Left cardiac atrium (tissue), 4 donors: ENCODE results near the gene TNIP3. TPM values are rescaled to one million over a fixed set of nuclear protein-coding genes. Genes with fewer than 3 reads are reported as not detected.

ENCODE experiments used
- ATAC-seq, 2 donors: fragments of 200-7000 bp; cut with Tn5 transposase; one replicate each; pipeline ENCODE4 v1.9.1; 2020; ENCODE audit warnings: mild to moderate bottlenecking in 2 of 2, moderate library complexity in 2 of 2
- DNase-seq: peaks from one replicate; pipeline ENCODE4 v3.0.0-alpha.2; 2020
- intact Hi-C, 2 donors: fragments of 100-400 bp; cut with DNase I; formaldehyde crosslinking; loops; one replicate each; pipeline versions ENCODE4 v1.14.1 to v1.15.1; 2022 to 2023
- total RNA-seq, 2 donors: library from RNA; stranded (reverse); fragmentation: NEBNext Ultra II Directional; extraction: Animal tissue kit (Norgen Biotek cat#: 25700); gene quantifications; one replicate each; pipeline ENCODE4 v1.2.1, GENCODE V29; 2021
- donor health status: DM: no; HTN: yes; CAD: no.
- donor health status: DM: no; HTN: yes; CAD: no; lungs with severe emphysema.
- donor health status: DM: yes; HTN: yes; CAD: no.
- donor health status: Dilated cardiomyopathy.

TNIP3 gene
- total RNA-seq, 2 donors from 2014 or later = 0.15 TPM; not detected in 1

DNA sequence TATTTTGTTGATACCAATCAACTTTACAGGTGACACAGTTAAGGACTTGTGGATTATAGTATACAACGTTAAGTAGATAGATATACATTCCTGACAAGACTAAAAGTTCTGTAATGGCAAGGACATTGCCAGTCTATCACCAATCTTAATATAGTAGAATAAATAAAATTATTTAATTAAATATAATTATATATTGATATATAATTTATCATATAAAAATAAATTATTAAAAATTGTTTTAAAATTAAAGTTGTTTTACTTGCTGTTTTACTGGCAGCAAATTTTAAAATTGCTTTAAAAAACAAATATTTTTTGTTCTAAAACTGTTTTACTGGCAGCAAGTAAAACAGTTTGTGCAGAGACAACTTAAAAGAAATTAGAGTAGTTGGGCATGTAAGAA is 18.7 kb downstream of the TNIP3 start:
- intact Hi-C loops = no loop called here
- ATAC-seq (no peak), DNase-seq (no peak)

GRCh38 chr4:121144021-121144420 is 20.1 kb downstream of the TNIP3 start:
- intact Hi-C loops = no loop called here
- no peak for ATAC-seq
- DNase-seq = no peak

GRCh38 chr4:121143131-121143530 is 21.0 kb downstream of the TNIP3 start:
- DNase-seq = no peak
- intact Hi-C loops = no loop called here
- no peak for ATAC-seq

DNA sequence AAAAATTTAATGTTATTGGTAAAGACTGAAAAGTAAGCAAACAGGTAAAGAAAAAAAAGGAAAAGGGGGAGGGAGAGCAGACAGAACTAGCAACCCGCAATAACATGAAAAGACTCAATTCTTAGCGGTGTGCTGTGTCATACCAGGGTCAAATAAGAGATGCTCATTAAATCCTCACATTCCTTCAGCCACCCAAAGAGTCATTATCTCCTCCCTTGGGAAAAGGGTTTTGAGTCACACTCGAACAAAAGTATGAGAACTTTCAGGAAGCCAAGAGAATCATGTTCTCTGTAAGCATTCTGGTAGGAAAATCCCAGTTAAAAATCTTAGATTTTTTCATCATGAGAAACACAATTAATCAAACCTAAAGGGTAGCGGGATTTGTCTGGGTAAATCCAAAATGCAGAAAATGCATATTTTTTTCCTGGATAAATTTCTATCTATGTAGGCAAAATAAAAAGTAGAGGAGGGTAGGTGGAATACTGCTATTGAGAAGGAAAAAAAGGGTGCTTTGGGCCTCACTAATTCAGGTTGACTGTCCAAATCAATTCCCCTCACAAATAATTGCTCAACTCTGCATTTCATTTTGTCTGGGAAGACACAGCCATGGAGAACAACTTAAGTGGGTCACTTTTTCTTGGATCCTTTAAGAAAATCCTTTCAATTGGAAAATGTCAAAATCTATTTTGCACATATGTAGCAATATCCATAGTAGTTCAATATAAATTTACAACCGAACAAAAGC is 23.2 kb downstream of the TNIP3 start:
- ATAC-seq = no peak
- intact Hi-C loops = no loop called here

GRCh38 chr4:121139533-121140222 is 24.4 kb downstream of the TNIP3 start:
- intact Hi-C loops = no loop called here
- no peak for DNase-seq
- ATAC-seq = no peak

More for the DNA sequence above, 23.2 kb downstream of the TNIP3 start:
- no peak for DNase-seq

DNA sequence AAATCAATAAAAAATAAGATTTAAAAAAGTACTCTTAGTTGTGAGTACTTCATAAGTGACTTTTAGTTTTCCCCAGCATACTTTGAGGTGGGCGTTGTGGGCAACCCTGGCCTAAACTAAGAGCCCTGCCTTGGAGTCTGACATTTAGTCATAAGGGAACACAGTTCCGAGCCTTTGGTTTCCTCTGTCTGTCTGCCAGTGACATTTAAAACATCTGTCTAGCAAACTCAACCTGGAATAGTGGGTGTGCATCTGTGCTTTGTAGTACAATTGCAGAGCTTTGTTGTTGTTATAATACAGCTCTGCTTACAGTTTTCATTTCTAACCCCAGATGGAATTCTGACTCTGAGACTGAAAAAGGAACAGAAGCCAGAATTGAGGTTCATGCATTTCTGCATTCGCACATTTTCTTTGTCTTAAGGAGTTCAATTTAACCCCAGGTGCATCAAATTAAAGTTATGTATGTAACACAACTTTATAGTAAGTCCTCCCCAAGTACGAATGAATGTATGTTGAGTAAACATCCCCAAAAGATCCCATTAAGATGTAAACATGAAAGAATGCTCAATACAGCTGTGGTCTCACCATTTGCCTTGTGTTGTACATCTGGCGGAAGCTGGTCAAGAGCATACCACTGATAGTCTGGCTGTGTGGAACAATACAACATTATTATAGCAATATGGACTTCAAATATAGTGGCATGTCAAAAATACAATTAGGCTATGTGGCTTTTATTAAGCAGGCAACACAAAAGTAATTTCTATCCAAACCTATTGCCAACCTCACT is 25.9 kb downstream of the TNIP3 start:
- intact Hi-C loops = no loop called here
- DNase-seq = no peak
- no peak for ATAC-seq

GRCh38 chr4:121130326-121130660 is 33.8 kb downstream of the TNIP3 start:
- no peak for DNase-seq
- intact Hi-C loops = no loop called here
- no peak for ATAC-seq

- DNase-seq (no peak), ATAC-seq (no peak)
- intact Hi-C loops = no loop called here
Observed at GRCh38 chr4:121129606-121130325, 34.4 kb downstream of the TNIP3 start.

- no peak for ATAC-seq
- DNase-seq = no peak
- intact Hi-C loops = no loop called here
Observed at GRCh38 chr4:121127100-121127499, 37.0 kb downstream of the TNIP3 start.

- ATAC-seq (no peak), DNase-seq (no peak)
- intact Hi-C loops = no loop called here
Observed at GRCh38 chr4:121126449-121127006, 37.6 kb downstream of the TNIP3 start.

DNA sequence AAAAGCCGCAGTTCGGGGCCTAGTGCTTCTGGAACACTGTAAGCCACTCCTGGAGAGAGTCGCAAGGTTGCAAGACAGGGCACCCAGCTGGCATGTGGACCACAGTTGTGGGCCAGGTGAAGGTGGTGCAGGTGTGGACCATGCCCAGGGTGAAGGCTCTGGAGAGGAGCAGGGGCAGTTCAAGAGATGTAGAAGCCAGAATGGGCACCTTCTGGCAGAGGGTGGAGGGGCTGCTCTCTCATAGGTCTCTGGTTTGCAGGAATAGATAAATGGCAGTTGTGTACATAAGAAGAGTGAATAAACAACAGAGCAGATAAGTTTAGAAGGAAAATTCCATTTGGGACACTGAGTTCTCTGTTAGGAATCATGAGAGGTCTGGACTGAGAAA is 38.6 kb downstream of the TNIP3 start:
- DNase-seq = no peak
- no peak for ATAC-seq
- intact Hi-C loops = no loop called here

DNA sequence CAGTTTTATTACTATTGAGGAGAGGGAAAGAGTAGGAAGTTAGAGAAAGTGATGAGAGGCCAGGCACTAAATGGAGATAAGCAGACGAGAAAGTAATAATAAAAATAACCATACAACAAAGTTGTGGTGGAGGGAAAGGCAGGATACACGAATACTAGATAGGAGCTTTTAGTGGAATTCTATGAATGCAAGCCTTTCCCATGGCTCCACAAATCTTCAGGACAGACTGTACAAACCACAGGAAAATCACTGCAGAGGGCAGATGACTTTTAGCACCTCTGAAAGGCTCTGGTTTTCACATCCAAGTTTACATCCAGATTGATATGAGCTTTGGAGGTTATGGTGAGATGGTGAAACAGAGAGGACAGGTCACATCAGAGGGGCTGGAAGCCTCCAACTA is 41.5 kb downstream of the TNIP3 start:
- DNase-seq (no peak), ATAC-seq (no peak)
- intact Hi-C loops = no loop called here

GRCh38 chr4:121119715-121120114 is 44.4 kb downstream of the TNIP3 start:
- DNase-seq = no peak
- ATAC-seq = no peak
- intact Hi-C loops = no loop called here

- ATAC-seq = no peak
- intact Hi-C loops = no loop called here
- no peak for DNase-seq
Observed at GRCh38 chr4:121118344-121118743, 45.8 kb downstream of the TNIP3 start.

GRCh38 chr4:121114756-121115155 is 49.4 kb downstream of the TNIP3 start:
- no peak for DNase-seq
- intact Hi-C loops = loop anchor here in 1 of 2 donors (5.0 kb wide), 1 partner anchor 957 kb away; no protein-coding TSS in a partner anchor
- no peak for ATAC-seq

DNA sequence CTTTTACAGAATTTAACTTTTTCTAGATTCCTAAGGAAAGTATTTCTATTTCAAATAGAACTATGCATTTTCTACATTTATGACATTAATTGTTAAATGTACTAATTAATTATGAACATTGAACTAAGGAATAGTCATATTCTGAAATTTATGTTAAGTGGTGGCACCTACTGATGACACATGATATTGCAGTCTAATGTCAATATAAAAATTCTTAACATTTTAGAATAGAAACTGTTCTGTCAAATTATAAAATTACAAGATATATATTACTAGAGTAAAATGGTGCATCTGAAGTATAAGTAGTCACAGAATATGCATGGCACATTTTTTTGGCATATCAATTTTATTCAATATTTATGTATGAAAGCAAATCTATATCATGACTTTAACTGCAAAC is 51.6 kb downstream of the TNIP3 start:
- intact Hi-C loops = loop anchor here in 1 of 2 donors (5.0 kb wide), 1 partner anchor 955 kb away; no protein-coding TSS in a partner anchor
- no peak for DNase-seq
- ATAC-seq = no peak

- ATAC-seq (no peak), DNase-seq (no peak)
- intact Hi-C loops = no loop called here
Observed at GRCh38 chr4:121108557-121108956, 55.6 kb downstream of the TNIP3 start.

DNA sequence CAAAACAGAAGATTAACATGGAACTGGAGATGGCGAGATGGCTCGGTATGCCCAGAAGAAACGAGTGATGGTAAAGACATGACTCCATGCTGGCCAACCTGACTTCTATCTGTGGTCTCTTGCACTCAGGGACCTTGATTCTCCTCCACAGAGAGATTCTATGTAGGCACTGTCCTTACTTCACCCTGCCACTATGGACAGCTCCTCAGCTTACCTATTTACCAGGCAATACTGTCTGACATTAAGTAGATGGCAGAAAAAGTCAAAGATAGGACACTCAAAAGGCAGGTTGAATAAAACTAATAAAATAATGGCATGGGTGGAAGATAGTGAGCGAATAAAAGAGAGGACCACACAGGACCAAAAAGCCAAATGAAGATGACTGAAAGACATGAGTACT is 56.6 kb downstream of the TNIP3 start:
- DNase-seq (no peak), ATAC-seq (no peak)
- intact Hi-C loops = no loop called here

GRCh38 chr4:121100093-121100775 is 63.9 kb downstream of the TNIP3 start:
- ATAC-seq = no peak
- intact Hi-C loops = no loop called here

More at GRCh38 chr4:121100093-121100775, 63.9 kb downstream of the TNIP3 start:
- DNase-seq = no peak
